Neural cell (in vitro differentiated cells): Measurements from ENCODE around the gene SERPINB1. TPM values are rescaled to one million over a fixed set of nuclear protein-coding genes. Genes with fewer than 3 reads are reported as not detected.

ENCODE experiments used
- H2AFZ ChIP-seq: fragments of 200-600, 300-800 bp; sonication (generic), shearing (Covaris generic); 2 replicates; pipeline ENCODE4 v1.6.0; 2014; ENCODE audit warnings: low read depth, mild to moderate bottlenecking, antibody characterized with exemption, low read length, moderate library complexity
- H3F3A ChIP-seq: fragments of 200-600 bp; shearing (Covaris generic); 2 replicates; pipeline ENCODE4 v1.6.1; 2016; ENCODE audit warnings: mild to moderate bottlenecking, moderate library complexity, mixed read lengths, antibody characterized with exemption, low read length; ENCODE audit not compliant: insufficient read depth, poor library complexity, severe bottlenecking
- H3K27ac ChIP-seq: fragments of 200-600, 300-800 bp; sonication (generic), shearing (Covaris generic); 2 replicates; pipeline ENCODE4 v1.5.1; 2014; ENCODE audit warnings: mild to moderate bottlenecking, low read length, moderate library complexity
- H3K27me3 ChIP-seq: fragments of 300-800, 200-600 bp; sonication (generic), shearing (Covaris generic); 2 replicates; pipeline ENCODE4 v1.6.0; 2014; ENCODE audit warnings: mild to moderate bottlenecking, low read depth, low read length, moderate library complexity; ENCODE audit not compliant: insufficient read depth
- H3K36me3 ChIP-seq: fragments of 300-800, 200-600 bp; sonication (generic), shearing (Covaris generic); 2 replicates; pipeline ENCODE4 v1.5.1; 2014; ENCODE audit warnings: mild to moderate bottlenecking, antibody characterized with exemption, low read length, moderate library complexity; ENCODE audit not compliant: insufficient read depth
- H3K4me2 ChIP-seq: fragments of 300-800, 200-600 bp; sonication (generic), shearing (Covaris generic); 2 replicates; pipeline ENCODE4 v1.6.0; 2014; ENCODE audit warnings: mild to moderate bottlenecking, low read length
- H3K4me3 ChIP-seq: fragments of 300-800, 200-600 bp; sonication (generic), shearing (Covaris generic); 2 replicates; pipeline ENCODE4 v1.5.1; 2014; ENCODE audit warnings: mild to moderate bottlenecking, low read length, moderate library complexity
- H3K79me2 ChIP-seq: fragments of 200-600 bp; shearing (Covaris generic); replicated peaks from 2 replicates; pipeline ENCODE4 v1.6.0; 2014; ENCODE audit warnings: mild to moderate bottlenecking, low read length, moderate library complexity; ENCODE audit not compliant: insufficient read depth
- H3K9ac ChIP-seq: fragments of 300-800, 200-600 bp; sonication (generic), shearing (Covaris generic); 2 replicates; pipeline ENCODE4 v1.6.1; 2016; ENCODE audit warnings: mild to moderate bottlenecking, low read length, mixed read lengths
- H3K9me2 ChIP-seq: fragments of 200-600 bp; shearing (Covaris generic); 2 replicates; pipeline ENCODE4 v1.6.1; 2016; ENCODE audit warnings: mild to moderate bottlenecking, low read length, mixed read lengths; ENCODE audit not compliant: insufficient read depth
- H3K9me3 ChIP-seq: fragments of 200-600, 300-800 bp; sonication (generic), shearing (Covaris generic); 2 replicates; pipeline ENCODE4 v1.6.1; 2016; ENCODE audit warnings: mild to moderate bottlenecking, mixed run types, low read length, moderate library complexity, mixed read lengths
- H4K20me1 ChIP-seq: fragments of 200-600 bp; shearing (Covaris generic); 2 replicates; pipeline ENCODE4 v1.6.1; 2016; ENCODE audit warnings: mild to moderate bottlenecking, mixed run types; ENCODE audit not compliant: insufficient read depth
- CTCF ChIP-seq: fragments of 450-650 bp; IDR thresholded peaks from 2 replicates; pipeline ENCODE4 v1.5.1; 2014; ENCODE audit warnings: antibody characterized with exemption, mild to moderate bottlenecking, moderate library complexity; ENCODE audit not compliant: poor library complexity, severe bottlenecking
- EP300 ChIP-seq: fragments of 450-650 bp; conservative IDR thresholded peaks from 2 replicates; pipeline ENCODE4 v1.6.1; 2014; ENCODE audit warnings: antibody characterized with exemption, mild to moderate bottlenecking, moderate library complexity; ENCODE audit not compliant: poor library complexity, severe bottlenecking
- EZH2 ChIP-seq: fragments of 200-600, 300-800 bp; shearing (Covaris generic), sonication (generic); IDR thresholded peaks from 2 replicates; pipeline ENCODE4 v1.6.1; 2014; ENCODE audit warnings: antibody characterized with exemption, low read length, borderline replicate concordance, mild to moderate bottlenecking; ENCODE audit not compliant: insufficient read depth, poor library complexity, severe bottlenecking
- MXI1 ChIP-seq: fragments of 450-650 bp; conservative IDR thresholded peaks from 2 replicates; pipeline ENCODE4 v1.6.1; 2014; ENCODE audit warnings: antibody characterized with exemption, mild to moderate bottlenecking; ENCODE audit not compliant: poor library complexity, severe bottlenecking
- POLR2AphosphoS5 ChIP-seq: IDR thresholded peaks from 2 replicates; pipeline ENCODE4 v1.6.1; 2012
- RAD21 ChIP-seq: fragments of 450-650 bp; conservative IDR thresholded peaks from 2 replicates; pipeline ENCODE4 v1.6.1; 2014; ENCODE audit warnings: antibody characterized with exemption, mild to moderate bottlenecking, moderate library complexity
- REST ChIP-seq: IDR thresholded peaks from 2 replicates; pipeline ENCODE4 v1.6.1; 2012; ENCODE audit warnings: borderline replicate concordance
- SMC3 ChIP-seq: fragments of 450-650 bp; conservative IDR thresholded peaks from 2 replicates; pipeline ENCODE4 v1.6.1; 2014; ENCODE audit warnings: antibody characterized with exemption, mild to moderate bottlenecking, moderate library complexity; ENCODE audit not compliant: poor library complexity
- TAF1 ChIP-seq: IDR thresholded peaks from 2 replicates; pipeline ENCODE4 v1.6.1; 2012; ENCODE audit warnings: low read depth
- polyA plus RNA-seq: library from polyadenylated mRNA; depleted of rRNA; stranded (reverse); fragments of >200 nt; gene quantifications from 2 replicates; pipeline ENCODE4 v1.2.3, GENCODE V29; 2014

Gene SERPINB1
- polyA plus RNA-seq, 1 donor from 2014 or later = not detected

- H3K9me2 ChIP-seq = no peaks in the 10 kb centered on the region
- H3K27ac ChIP-seq = no peak overlapping the region
- no peak overlapping the region for H2AFZ ChIP-seq
- no peaks in the 10 kb centered on the region for H3K36me3 ChIP-seq
- no peak overlapping the region for H3K4me3 ChIP-seq
- H3K27me3 ChIP-seq = no peaks in the 10 kb centered on the region
- no peak overlapping the region for H3K9ac ChIP-seq
- H3K4me2 ChIP-seq = no peak overlapping the region
- H3K79me2 ChIP-seq = no peaks in the 10 kb centered on the region
- TF ChIP-seq MXI1 (no peak), RAD21 (no peak), REST (no peak), EP300 (no peak), SMC3 (no peak), CTCF (no peak), TAF1 (no peak), EZH2 (no peak), POLR2AphosphoS5 (no peak)
- no peaks in the 10 kb centered on the region for H3K9me3 ChIP-seq
- H4K20me1 ChIP-seq = no peaks in the 10 kb centered on the region
- H3F3A ChIP-seq = no peaks in the 10 kb centered on the region
Observed at GRCh38 chr6:2839195-2839981, 2.3 kb downstream of the SERPINB1 start.

GRCh38 chr6:2838251-2838650 is 3.4 kb downstream of the SERPINB1 start:
- no peak overlapping the region for H3K4me2 ChIP-seq
- no peak overlapping the region for H3K4me3 ChIP-seq
- H3K9ac ChIP-seq = no peak overlapping the region
- H2AFZ ChIP-seq = no peak overlapping the region
- no peaks in the 10 kb centered on the region for H3K9me2 ChIP-seq
- H4K20me1 ChIP-seq = no peaks in the 10 kb centered on the region
- no peaks in the 10 kb centered on the region for H3F3A ChIP-seq
- H3K9me3 ChIP-seq = no peaks in the 10 kb centered on the region
- H3K27ac ChIP-seq = no peak overlapping the region
- no peaks in the 10 kb centered on the region for H3K36me3 ChIP-seq
- TF ChIP-seq RAD21 = no peak
- TF ChIP-seq TAF1 = no peak
- TF ChIP-seq POLR2AphosphoS5 = no peak
- TF ChIP-seq EZH2 = no peak
- TF ChIP-seq CTCF = no peak
- TF ChIP-seq EP300 = no peak
- no peak for TF ChIP-seq MXI1
- TF ChIP-seq REST = no peak
- TF ChIP-seq SMC3 = no peak
- no peaks in the 10 kb centered on the region for H3K79me2 ChIP-seq
- no peaks in the 10 kb centered on the region for H3K27me3 ChIP-seq
